ENCODE measurements around the gene AKAP8L.
A peak's percentile ranks its signal among the peaks of the same experiment; 100 is the strongest.

AKAP8L gene

GRCh38 chr19:15449620-15450527 is 31.1 kb upstream of the AKAP8L start, which contains the start of gene WIZ:
Gene WIZ, minus strand, starts transcription at chr19:15449956. Its CDS starts 1,649 bp downstream, at chr19:15448307.
- Histone ChIP-seq H3K79me1 (ENCODE audit: low read length) (no peaks in the 10 kb centered on the region), H3K9ac (ENCODE audit: low read length) (peak within 1 kb of the TSS; percentile 55), H4K8ac (ENCODE audit: low read depth, low read length) (no peak within 1 kb of the TSS), H3K36me3 (ENCODE audit: control insufficient read depth, insufficient read depth, low read length) (no peaks in the 10 kb centered on the region), H3K79me2 (ENCODE audit: control insufficient read depth, insufficient read depth, low read length) (no peaks in the 10 kb centered on the region), H3K4me1 (ENCODE audit: control insufficient read depth, low read depth, low read length) (peaks cover 3% of the 10 kb centered on the region), H3K27ac (ENCODE audit: low read depth, low read length) (no peak within 1 kb of the TSS), H3K27me3 (ENCODE audit: insufficient read depth, low read length, poor library complexity) (peaks cover 2% of the 10 kb centered on the region), H3K4me2 (ENCODE audit: low read length) (peak within 1 kb of the TSS; percentile 68), H3K18ac (ENCODE audit: low read length) (peak within 1 kb of the TSS; percentile 69), H3K56ac (ENCODE audit: low read length) (peak within 1 kb of the TSS; percentile 83), H4K5ac (ENCODE audit: low read length) (no peak within 1 kb of the TSS), H3K4ac (ENCODE audit: low read depth, low read length) (no peak within 1 kb of the TSS), H2BK120ac (ENCODE audit: low read depth, low read length) (no peak within 1 kb of the TSS), H3K4me3 (ENCODE audit: low read length) (peak within 1 kb of the TSS; percentile 15), H2BK5ac (ENCODE audit: low read length) (no peak within 1 kb of the TSS), H2BK15ac (replicated peaks; ENCODE audit: low read depth) (no peak within 1 kb of the TSS), H2AK5ac (ENCODE audit: low read length) (no peak within 1 kb of the TSS), H3K23ac (ENCODE audit: low read length) (no peak within 1 kb of the TSS)
- no CpG with 5 or more reads among the region's 77 CpGs for WGBS (ENCODE audit: extremely low coverage, insufficient coverage, low lambda C conversion rate)
- DNase-seq, result peak; percentile 73

GRCh38 chr19:15448778-15449619 is 30.2 kb upstream of the AKAP8L start:
- Histone ChIP-seq H3K79me1 (ENCODE audit: low read length) (no peaks in the 10 kb centered on the region), H3K9ac (ENCODE audit: low read length) (peak overlapping the region; percentile 40), H3K27ac (ENCODE audit: low read depth, low read length) (no peak overlapping the region), H3K4me1 (ENCODE audit: control insufficient read depth, low read depth, low read length) (peaks cover 3% of the 10 kb centered on the region), H3K56ac (ENCODE audit: low read length) (peak overlapping the region; percentile 49), H2BK120ac (ENCODE audit: low read depth, low read length) (no peak overlapping the region), H2BK15ac (replicated peaks; ENCODE audit: low read depth) (no peak overlapping the region), H3K4ac (ENCODE audit: low read depth, low read length) (no peak overlapping the region), H4K5ac (ENCODE audit: low read length) (no peak overlapping the region), H3K4me3 (ENCODE audit: low read length) (peak overlapping the region; percentile 15), H4K8ac (ENCODE audit: low read depth, low read length) (no peak overlapping the region), H3K4me2 (ENCODE audit: low read length) (peak overlapping the region; percentile 68), H3K27me3 (ENCODE audit: insufficient read depth, low read length, poor library complexity) (peaks cover 2% of the 10 kb centered on the region), H2BK5ac (ENCODE audit: low read length) (no peak overlapping the region), H3K79me2 (ENCODE audit: control insufficient read depth, insufficient read depth, low read length) (no peaks in the 10 kb centered on the region), H3K23ac (ENCODE audit: low read length) (no peak overlapping the region), H3K18ac (ENCODE audit: low read length) (no peak overlapping the region), H3K36me3 (ENCODE audit: control insufficient read depth, insufficient read depth, low read length) (no peaks in the 10 kb centered on the region), H2AK5ac (ENCODE audit: low read length) (no peak overlapping the region)
- WGBS (ENCODE audit: extremely low coverage, insufficient coverage, low lambda C conversion rate), result no CpG with 5 or more reads among the region's 43 CpGs
- no peak for DNase-seq

- no peak overlapping the region for H4K8ac ChIP-seq (ENCODE audit: low read depth, low read length)
- no peak for DNase-seq
- no peak overlapping the region for H3K4me2 ChIP-seq (ENCODE audit: low read length)
- no peak overlapping the region for H2BK120ac ChIP-seq (ENCODE audit: low read depth, low read length)
- H3K56ac ChIP-seq (ENCODE audit: low read length), result no peak overlapping the region
- no peak overlapping the region for H3K9ac ChIP-seq (ENCODE audit: low read length)
- no peaks in the 10 kb centered on the region for H3K27me3 ChIP-seq (ENCODE audit: insufficient read depth, low read length, poor library complexity)
- WGBS (ENCODE audit: extremely low coverage, insufficient coverage, low lambda C conversion rate), result no CpG with 5 or more reads among the region's 17 CpGs
- H3K79me2 ChIP-seq (ENCODE audit: control insufficient read depth, insufficient read depth, low read length), result no peaks in the 10 kb centered on the region
- no peak overlapping the region for H2BK5ac ChIP-seq (ENCODE audit: low read length)
- H3K4me1 ChIP-seq (ENCODE audit: control insufficient read depth, low read depth, low read length), result peaks cover 3% of the 10 kb centered on the region
- no peak overlapping the region for H3K23ac ChIP-seq (ENCODE audit: low read length)
- no peaks in the 10 kb centered on the region for H3K36me3 ChIP-seq (ENCODE audit: control insufficient read depth, insufficient read depth, low read length)
- no peak overlapping the region for H3K4ac ChIP-seq (ENCODE audit: low read depth, low read length)
- H3K79me1 ChIP-seq (ENCODE audit: low read length), result no peaks in the 10 kb centered on the region
- H2BK15ac ChIP-seq (replicated peaks; ENCODE audit: low read depth), result no peak overlapping the region
- H2AK5ac ChIP-seq (ENCODE audit: low read length), result no peak overlapping the region
- H3K18ac ChIP-seq (ENCODE audit: low read length), result no peak overlapping the region
- H4K5ac ChIP-seq (ENCODE audit: low read length), result no peak overlapping the region
- no peak overlapping the region for H3K4me3 ChIP-seq (ENCODE audit: low read length)
- no peak overlapping the region for H3K27ac ChIP-seq (ENCODE audit: low read depth, low read length)
These were observed 29.4 kb upstream of the AKAP8L start for GRCh38 chr19:15448044-15448777.

DNA sequence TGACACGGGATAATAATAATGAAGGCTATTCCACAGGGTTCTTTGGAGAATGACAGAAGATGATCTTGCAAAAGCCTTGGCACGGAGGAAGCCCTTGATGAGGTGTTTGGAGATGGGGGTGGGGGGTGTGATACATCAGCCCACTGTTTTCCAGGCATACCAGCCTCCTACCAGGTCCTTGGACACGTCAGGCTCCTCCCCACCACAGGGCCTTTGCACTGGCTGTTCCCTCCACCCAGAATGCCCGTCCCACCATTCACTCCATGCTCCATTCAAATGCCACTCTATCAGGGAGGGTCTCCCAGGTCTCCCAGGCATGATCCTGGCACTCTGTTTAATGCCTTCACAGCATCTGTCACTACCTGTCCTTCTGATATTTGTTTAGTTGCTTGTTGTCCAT is 28.3 kb upstream of the AKAP8L start:
- no peak overlapping the region for H3K56ac ChIP-seq (ENCODE audit: low read length)
- no peak overlapping the region for H3K4me2 ChIP-seq (ENCODE audit: low read length)
- no CpG with 5 or more reads among the region's 4 CpGs for WGBS (ENCODE audit: extremely low coverage, insufficient coverage, low lambda C conversion rate)
- H3K4me1 ChIP-seq (ENCODE audit: control insufficient read depth, low read depth, low read length), result peaks cover 3% of the 10 kb centered on the region
- H3K79me1 ChIP-seq (ENCODE audit: low read length), result no peaks in the 10 kb centered on the region
- DNase-seq, result no peak
- no peak overlapping the region for H2AK5ac ChIP-seq (ENCODE audit: low read length)
- no peaks in the 10 kb centered on the region for H3K27me3 ChIP-seq (ENCODE audit: insufficient read depth, low read length, poor library complexity)
- H3K9ac ChIP-seq (ENCODE audit: low read length), result no peak overlapping the region
- no peak overlapping the region for H3K27ac ChIP-seq (ENCODE audit: low read depth, low read length)
- no peak overlapping the region for H4K8ac ChIP-seq (ENCODE audit: low read depth, low read length)
- no peak overlapping the region for H4K5ac ChIP-seq (ENCODE audit: low read length)
- no peak overlapping the region for H2BK120ac ChIP-seq (ENCODE audit: low read depth, low read length)
- H3K4ac ChIP-seq (ENCODE audit: low read depth, low read length), result no peak overlapping the region
- H3K79me2 ChIP-seq (ENCODE audit: control insufficient read depth, insufficient read depth, low read length), result no peaks in the 10 kb centered on the region
- no peak overlapping the region for H2BK15ac ChIP-seq (replicated peaks; ENCODE audit: low read depth)
- H3K4me3 ChIP-seq (ENCODE audit: low read length), result no peak overlapping the region
- no peak overlapping the region for H2BK5ac ChIP-seq (ENCODE audit: low read length)
- no peak overlapping the region for H3K23ac ChIP-seq (ENCODE audit: low read length)
- no peak overlapping the region for H3K18ac ChIP-seq (ENCODE audit: low read length)
- H3K36me3 ChIP-seq (ENCODE audit: control insufficient read depth, insufficient read depth, low read length), result no peaks in the 10 kb centered on the region

- Histone ChIP-seq H3K56ac (ENCODE audit: low read length) (no peak overlapping the region), H4K8ac (ENCODE audit: low read depth, low read length) (no peak overlapping the region), H2BK5ac (ENCODE audit: low read length) (no peak overlapping the region), H3K36me3 (ENCODE audit: control insufficient read depth, insufficient read depth, low read length) (no peaks in the 10 kb centered on the region), H3K18ac (ENCODE audit: low read length) (no peak overlapping the region), H3K4ac (ENCODE audit: low read depth, low read length) (no peak overlapping the region), H3K4me2 (ENCODE audit: low read length) (no peak overlapping the region), H4K5ac (ENCODE audit: low read length) (no peak overlapping the region), H3K79me1 (ENCODE audit: low read length) (no peaks in the 10 kb centered on the region), H3K23ac (ENCODE audit: low read length) (no peak overlapping the region), H2BK120ac (ENCODE audit: low read depth, low read length) (no peak overlapping the region), H3K79me2 (ENCODE audit: control insufficient read depth, insufficient read depth, low read length) (no peaks in the 10 kb centered on the region), H2AK5ac (ENCODE audit: low read length) (no peak overlapping the region), H3K27me3 (ENCODE audit: insufficient read depth, low read length, poor library complexity) (no peaks in the 10 kb centered on the region), H3K9ac (ENCODE audit: low read length) (no peak overlapping the region), H3K27ac (ENCODE audit: low read depth, low read length) (no peak overlapping the region), H3K4me3 (ENCODE audit: low read length) (no peak overlapping the region), H3K4me1 (ENCODE audit: control insufficient read depth, low read depth, low read length) (peaks cover 3% of the 10 kb centered on the region), H2BK15ac (replicated peaks; ENCODE audit: low read depth) (no peak overlapping the region)
- DNase-seq, result no peak
- WGBS (ENCODE audit: extremely low coverage, insufficient coverage, low lambda C conversion rate), result no CpG with 5 or more reads among the region's 7 CpGs
These were observed 27.1 kb upstream of the AKAP8L start for GRCh38 chr19:15445807-15446376.
